Pons (tissue), 1 donor: ENCODE results near the gene RFPL4AL1.
A peak's percentile ranks its signal among the peaks of the same experiment; 100 is the strongest.
"Not testable (repeated sequence)": the region's sequence is repeated elsewhere in the genome, so short reads cannot be mapped to it uniquely, and the experiment has no call there.

Source experiments
- DNase-seq: peaks from one replicate; pipeline ENCODE4 v3.0.0-alpha.2; 2016; ENCODE audit warnings: low spot score

The RFPL4AL1 gene

DNA sequence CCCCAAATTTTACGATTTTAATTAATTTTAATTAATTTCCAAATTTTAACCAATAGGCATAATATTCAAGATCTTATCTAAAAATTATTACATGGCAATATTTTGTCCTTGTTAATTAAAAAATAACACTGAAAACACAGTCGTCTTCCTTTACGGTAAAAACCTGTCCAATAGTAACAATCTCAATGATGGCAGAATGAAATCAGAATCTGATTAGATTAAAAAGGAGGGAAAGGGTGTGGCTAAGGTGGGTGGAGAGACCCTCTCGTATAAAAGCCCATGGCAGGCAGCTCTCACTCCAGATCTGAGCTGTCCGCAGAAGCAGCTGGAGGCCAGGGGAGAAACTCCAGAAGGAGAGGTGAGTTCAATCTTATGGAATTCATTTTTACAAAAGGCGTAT lies at the start of gene RFPL4AL1:
Gene RFPL4AL1, plus strand, starts transcription at position 301 of the 400 bp plus-strand sequence. CDS start 2,687 bp downstream, outside the sequence.
- not testable (repeated sequence) for DNase-seq

DNA sequence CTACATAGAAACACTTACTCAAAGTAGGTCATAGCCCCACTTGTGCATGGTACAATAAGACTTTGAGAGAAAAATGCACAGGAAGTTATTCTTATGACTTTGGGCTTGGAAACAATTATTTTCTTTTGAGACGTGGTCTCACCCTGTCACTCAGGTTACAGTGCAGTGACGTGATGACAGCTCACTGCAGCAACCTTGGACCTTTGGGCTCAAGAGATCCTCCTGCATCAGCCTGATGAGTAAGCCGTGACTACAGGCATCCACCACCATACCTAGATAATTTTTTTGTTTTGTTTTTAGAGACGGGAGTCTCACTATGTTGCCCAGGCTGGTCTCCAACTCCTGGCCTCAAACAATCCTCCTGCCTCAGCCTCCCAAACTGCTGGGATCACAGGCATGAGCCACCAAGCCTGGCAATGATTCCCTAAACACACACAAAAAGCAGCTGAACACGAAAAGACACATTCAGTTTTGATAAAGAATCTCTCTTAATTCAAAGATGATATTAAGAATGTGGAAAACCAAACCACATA lies 48.6 kb upstream of the RFPL4AL1 start:
- no peak for DNase-seq

DNA sequence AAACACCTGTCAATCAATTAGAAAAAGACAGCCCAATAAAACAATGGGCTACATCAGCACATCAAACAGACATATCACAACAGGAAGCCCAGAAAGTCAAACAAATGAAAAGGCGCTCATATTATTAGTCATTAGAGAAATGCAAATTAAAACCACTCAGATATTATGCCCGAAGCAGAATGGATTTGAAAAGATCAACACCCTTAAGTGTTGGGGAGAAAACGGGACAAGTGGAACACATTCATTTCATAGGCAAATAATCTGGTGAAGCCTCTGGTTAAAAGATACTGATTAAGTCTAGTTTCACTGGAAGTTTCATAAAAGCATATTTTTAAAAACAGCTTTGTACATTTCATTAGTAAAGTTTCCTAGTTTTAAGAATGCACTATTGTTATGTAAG lies 48.1 kb upstream of the RFPL4AL1 start:
- no peak for DNase-seq

DNA sequence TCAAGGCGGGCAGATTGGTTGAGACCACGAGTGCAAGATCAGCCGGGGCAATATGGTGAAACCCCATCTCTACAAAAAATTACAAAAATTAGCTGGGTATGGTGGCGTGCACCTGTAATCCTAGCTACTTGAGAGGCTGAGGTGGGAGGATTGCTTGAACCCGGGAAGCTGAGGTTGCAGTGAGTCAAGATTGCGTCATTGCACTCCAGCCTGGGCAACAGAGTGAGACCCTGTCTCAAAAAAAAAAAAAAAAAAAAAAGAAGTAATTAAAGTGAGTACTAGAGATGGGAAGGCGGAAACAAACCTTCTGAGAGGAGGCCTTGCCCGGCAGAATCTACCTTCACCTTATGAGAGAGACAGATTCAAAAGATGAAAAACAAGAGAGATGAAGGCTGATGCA lies 45.4 kb upstream of the RFPL4AL1 start:
- DNase-seq: no peak

DNA sequence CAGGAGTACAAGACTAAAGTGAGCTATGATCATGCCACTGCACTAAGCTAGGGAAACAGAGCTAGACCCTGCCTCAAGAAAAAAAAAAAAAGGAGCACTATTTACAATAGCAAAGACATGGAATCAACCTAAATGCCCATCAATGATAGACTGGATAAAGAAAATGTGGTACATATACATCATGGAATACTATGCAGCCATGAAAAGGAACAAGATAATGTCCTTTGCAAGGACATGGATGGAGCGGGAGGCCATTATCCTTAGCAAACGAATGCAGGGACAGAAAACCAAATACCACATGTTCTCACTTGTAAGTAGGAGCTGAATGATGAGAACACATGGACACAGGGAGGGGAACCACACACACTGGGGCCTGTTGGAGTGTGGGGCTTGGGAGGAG lies 38.5 kb upstream of the RFPL4AL1 start:
- DNase-seq: not testable (repeated sequence)

DNA sequence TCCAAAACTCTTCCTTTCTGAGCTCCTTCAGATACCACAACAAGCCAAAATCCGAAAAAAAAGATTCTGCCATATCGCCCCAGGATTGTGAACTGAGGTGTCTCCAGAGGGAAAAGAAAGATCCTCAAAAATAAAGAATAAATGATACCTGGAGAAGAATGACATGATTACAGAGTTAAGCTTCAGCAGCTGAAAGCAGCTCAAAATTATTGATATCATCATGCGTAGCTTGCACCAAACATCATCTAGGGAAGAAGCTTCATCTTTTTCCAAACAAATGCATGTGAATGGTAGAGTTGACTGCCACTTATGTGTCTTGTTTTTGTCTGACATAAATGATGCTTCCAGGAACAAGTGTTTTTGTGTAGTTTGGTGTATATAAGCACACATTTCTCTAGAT lies 30.6 kb upstream of the RFPL4AL1 start, which contains the start of gene NLRP9:
Gene NLRP9, minus strand, starts transcription at position 101 of the 400 bp plus-strand sequence. Its CDS starts 28 bp downstream, at position 73.
- DNase-seq: no peak

DNA sequence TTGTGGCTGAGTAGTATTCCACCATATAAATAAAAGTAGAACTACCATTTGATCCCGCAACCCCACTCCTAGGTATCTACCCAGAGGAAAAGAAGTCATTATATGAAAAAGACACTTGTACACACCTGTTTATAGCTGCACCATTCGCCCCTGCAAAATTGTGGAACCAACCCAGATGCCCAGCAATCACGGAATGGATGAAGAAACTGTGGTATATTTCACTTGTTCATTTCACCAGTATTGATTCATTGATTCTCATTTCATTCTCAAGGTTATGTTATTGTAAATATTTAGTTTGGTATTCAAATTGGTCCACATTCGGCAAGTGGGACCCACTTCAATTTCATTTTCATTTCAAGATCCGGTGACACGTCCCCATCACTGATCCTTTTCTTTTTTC lies 18.2 kb upstream of the RFPL4AL1 start:
- DNase-seq: no peak

DNA sequence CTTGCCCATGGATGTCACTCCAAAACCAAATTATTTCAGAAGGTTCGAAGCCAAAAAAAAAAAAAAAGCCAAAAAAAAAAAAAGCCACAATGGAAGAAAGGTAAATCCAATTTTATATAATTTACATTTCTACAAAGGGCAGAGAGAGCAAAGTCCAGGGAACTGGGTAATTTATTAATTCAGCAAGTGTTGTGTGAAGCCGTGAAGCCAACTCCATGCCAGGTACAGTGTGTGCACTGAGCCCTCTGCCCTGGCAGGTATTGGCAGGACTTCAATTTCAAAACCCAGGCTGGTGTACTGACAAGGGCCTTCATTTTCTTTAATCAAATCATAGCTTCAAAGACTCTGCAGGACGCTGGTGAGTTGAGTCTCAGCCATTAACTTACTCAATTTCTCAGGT lies 15.5 kb upstream of the RFPL4AL1 start:
- DNase-seq: no peak

DNA sequence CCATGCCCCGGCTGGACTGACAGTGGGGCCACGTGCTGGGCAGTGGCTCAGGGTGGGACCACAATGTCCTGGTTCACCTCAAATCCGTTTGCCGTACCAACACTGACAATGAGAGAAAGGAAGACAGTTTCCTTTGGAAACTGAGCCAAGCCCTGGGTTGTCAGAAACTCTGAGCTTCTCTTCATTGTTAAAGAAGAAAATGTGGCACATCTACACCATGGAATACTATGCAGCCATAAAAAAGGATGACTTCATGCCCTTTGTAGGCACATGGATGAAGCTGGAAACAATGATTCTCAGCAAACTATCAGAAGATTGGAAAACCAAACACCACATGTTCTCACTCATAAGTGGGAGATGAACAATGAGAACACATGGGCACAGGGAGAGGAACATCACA lies 12.1 kb upstream of the RFPL4AL1 start:
- DNase-seq: not testable (repeated sequence)

DNA sequence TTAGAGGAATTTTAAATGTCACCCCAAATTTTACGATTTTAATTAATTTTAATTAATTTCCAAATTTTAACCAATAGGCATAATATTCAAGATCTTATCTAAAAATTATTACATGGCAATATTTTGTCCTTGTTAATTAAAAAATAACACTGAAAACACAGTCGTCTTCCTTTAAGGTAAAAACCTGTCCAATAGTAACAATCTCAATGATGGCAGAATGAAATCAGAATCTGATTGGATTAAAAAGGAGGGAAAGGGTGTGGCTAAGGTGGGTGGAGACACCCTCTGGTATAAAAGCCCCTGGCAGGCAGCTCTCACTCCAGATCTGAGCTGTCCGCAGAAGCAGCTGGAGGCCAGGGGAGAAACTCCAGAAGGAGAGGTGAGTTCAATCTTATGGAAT lies 10.1 kb upstream of the RFPL4AL1 start, which contains the start of gene RFPL4A:
Gene RFPL4A, plus strand, starts transcription at position 301 of the 400 bp plus-strand sequence. CDS start 2,704 bp downstream, outside the sequence.
- not testable (repeated sequence) for DNase-seq

DNA sequence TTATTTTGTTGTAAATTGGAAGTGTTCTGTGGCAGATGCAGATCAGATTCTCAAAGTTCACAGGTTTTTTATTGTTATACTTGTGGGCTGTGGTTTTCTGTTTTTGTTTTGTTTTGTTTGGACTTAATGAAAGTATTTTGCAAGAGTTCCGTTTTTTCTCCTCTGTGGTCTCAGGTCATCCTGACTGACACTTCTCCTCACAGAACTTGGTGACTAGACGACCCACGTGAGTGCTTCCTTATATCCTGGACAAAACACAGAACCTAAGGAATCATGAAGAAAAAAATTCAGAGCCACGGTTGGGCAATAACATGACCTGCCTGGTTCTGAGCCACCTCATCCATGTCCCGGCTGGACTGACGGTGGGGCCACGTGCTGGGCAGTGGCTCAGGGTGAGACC lies 2.5 kb upstream of the RFPL4AL1 start:
- peak; percentile 1 for DNase-seq

DNA sequence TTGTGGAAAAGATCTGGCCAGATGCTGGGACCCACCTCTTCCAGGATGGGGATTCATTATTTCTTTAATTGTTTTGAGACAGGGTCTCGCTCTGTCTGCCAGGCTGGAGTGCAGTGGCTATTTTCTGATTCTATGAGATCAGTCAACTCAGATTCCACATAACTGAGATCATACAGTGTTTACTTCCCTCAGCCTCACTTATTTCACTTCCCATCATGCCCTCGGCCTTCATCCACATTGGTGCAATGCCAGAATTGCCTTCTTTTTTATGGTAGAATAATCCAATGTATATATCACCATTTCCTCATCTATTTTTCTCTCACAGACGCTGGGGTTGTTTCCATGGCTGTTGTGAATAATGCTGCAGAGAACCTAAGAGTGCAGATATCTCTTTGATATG lies 714 bp downstream of the RFPL4AL1 start:
- DNase-seq: not testable (repeated sequence)

DNA sequence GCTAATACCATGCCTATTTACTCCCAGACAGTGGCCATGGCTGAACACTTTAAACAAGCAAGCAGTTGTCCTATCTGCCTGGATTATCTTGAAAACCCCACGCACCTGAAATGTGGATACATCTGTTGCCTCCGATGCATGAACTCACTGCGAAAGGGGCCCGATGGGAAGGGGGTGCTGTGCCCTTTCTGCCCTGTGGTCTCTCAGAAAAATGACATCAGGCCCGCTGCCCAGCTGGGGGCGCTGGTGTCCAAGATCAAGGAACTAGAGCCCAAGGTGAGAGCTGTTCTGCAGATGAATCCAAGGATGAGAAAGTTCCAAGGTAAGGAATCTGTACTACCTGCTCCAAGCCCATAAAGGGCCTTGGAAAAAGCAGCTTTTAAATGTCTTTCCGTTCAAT lies 8.6 kb downstream of the RFPL4AL1 start:
- no peak for DNase-seq

DNA sequence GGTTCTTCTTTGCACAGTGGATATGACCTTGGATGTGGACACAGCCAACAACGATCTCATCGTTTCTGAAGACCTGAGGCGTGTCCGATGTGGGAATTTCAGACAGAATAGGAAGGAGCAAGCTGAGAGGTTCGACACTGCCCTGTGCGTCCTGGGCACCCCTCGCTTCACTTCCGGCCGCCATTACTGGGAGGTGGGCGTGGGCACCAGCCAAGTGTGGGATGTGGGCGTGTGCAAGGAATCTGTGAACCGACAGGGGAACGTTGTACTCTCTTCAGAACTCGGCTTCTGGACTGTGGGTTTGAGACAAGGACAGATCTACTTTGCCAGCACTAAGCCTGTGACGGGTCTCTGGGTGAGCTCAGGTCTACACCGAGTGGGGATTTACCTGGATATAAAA lies 9.4 kb downstream of the RFPL4AL1 start:
- DNase-seq: no peak

DNA sequence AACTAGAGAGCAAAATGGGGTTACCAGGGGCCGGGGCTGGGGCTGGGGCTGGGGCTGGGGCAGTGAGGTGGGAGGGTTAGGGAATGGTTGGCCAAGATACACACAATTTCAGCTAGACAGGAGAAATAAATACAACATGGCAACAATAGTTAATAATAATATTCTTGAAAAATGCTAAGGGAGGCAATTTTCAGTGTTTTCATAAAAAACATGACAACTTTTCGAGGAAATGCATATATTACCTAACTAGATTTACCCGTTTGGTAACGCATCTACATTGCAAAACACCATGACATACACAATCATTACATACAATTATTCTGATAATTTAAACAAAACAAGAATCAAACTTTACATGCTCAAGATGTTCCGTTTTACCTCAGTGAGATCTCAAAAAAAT lies 12.2 kb downstream of the RFPL4AL1 start:
- no peak for DNase-seq

DNA sequence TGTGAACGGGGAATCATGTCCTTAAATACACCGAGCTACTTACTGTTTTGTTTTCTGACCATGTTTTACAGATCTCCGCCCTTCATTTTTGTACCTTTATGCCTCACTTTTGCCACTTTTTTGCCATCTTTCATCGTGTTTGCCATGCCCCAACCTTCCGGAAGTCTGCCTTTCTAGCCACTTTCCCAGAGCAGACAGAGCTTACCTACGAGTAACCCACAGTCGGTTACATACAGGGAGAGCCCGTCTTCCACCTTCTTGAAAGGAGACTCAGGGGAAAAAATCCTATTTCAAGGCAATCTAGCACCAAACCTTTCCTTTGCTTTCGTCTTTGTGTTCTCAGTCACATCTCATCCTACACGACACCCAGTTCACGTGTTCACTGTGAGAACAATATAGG lies 26.1 kb downstream of the RFPL4AL1 start:
- DNase-seq: no peak

DNA sequence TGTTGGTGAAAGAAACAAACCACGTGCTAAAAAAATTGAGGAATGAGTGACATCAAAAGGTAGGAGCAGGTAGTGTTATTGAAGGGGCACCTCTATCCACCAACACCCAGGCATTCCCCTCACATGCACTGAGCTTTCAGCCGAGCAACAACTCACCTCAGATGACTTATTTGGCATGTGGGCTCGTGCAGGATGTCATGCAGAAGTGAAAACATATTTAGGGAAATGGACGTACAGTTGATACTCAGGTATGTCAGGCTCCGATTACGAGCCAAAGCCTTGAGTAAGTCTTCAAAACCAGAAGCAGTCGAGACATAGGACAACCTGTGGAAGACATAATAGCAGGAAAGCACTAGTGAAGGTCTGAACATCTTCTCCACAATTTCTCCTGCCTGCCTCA lies 32.5 kb downstream of the RFPL4AL1 start:
- DNase-seq: no peak

DNA sequence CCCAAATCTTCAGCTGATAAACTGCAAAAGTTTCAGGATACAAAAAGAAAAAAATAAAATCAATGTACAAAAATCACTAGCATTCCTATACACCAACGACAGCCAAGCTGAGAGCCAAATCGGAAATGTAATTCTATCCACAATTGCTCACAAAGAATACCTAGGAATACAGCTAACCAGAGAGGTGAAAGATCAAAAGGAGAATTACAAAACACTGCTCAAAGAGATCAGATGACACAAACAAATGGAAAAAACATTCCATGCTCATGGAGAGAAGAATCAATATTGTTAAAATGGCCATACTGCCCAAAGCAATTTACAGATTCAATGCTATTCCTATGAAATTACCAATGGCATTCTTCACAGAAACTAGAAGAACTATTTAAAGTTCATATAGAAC lies 33.4 kb downstream of the RFPL4AL1 start:
- DNase-seq: no peak

DNA sequence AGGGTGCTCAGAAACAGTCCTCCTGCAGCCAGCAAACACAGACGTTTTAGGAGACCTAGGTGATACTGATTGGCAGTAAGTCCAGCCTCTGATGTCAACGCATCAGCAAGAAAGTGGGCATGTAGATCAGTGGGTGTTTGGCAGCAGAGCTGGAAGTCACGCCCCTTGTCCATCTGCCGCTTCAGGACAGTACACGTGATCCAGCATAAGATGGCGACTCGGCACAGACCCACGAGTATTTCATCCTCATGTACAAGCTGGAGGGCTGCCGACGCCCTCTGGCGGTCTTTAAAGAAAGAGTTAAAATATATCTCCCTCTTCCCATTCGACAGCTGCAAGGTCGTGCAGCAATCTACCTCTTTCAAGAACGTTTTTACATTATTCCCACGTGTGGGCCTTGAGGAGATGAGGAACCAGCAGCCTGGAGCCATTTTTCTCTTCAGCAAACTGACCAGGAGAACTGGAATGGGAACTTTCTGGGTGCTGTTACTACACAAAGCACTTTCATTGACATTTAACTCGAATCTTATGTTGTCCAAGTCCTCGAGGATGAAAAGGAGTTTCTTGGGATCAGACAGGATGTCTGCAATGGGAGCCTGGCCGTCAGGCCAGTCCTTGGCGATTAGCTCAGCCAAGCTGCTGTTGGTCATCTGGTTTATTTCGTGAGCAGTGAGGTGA lies 40.6 kb downstream of the RFPL4AL1 start:
- peak; percentile 20 for DNase-seq

DNA sequence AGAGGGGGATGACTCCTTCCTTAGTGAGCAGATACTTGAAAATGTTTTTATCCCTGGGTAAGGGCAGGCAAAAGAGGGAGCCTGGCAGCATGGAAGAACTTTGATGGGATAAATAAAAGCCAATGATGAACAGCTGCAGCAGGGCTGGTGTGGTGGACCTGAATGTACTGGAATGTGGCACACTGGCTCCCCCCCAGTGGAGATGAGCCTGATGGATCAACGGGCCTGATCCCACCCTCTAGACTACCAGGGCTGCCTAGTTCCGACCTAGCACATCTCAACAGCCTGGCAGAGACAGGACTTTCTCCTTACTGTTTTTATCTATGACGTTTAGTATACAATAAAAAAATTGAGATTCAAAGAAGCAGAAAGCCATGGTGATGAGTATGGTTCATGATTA lies 42.4 kb downstream of the RFPL4AL1 start:
- DNase-seq: no peak

DNA sequence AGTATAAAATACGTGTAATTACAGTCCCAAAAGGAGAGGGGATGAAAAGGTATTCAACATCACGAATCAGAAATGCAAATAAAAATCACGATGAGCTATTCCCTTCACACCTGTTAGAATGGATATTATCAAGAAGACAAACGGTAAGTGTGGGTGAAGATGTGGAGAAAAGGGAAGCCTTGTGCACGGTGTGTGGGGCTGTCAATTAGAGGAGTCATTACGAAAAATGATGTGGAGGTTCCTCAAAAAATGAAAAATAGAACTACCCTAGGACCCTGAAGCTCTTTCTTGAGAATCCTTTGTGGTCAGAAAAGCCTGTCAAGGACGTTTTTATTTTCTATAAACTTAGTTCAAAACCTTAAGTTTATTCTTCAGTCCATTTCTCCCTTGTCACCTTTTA lies 43.5 kb downstream of the RFPL4AL1 start:
- DNase-seq: no peak

DNA sequence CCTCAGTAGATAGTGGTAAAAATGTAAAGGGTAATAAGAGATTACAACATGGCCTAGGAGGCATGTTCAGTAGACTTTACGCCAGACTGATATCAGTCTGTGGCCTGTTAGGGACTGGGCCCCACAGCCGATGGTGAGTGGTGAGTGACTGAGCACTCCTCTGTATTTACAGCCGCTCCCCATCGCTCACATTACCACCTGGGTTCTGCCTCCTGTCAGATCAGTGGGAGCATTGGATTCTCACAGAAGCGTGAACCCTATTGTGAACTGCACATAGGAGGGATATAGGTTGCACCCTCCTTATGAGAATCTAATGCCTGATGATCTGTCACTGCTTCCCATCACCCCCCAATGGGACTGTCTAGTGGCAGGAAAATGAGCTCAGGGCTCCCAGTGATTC lies 45.0 kb downstream of the RFPL4AL1 start:
- no peak for DNase-seq

DNA sequence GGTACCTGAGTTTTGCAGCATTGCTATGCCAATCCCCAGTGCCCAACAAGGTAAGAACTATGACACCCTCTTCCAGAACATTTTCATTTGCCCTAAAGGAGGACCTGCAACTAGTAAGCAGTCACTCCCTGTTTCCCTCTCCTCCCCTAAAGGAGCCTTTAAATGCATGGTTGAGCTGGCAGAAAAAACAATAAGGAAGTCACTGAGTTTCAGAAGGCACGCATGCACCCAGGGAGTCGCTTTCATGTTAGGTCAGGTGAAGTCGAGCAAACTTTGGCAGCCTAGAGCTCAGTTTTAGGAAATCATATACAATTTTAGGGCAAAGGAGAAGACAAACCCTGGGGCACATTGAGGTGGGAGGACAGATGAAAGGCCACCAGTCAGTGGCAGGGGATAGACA lies 51.1 kb downstream of the RFPL4AL1 start:
- DNase-seq: peak; percentile 34
